RWPE1 (cell line): ENCODE measurements around the gene FEM1B.

Experiments used
- CTCF ChIA-PET: fragments of 350-600 bp; sonication (Branson Sonifier 250); formaldehyde crosslinking; extraction: SDS; loops from one replicate; lab custom pipeline; 2021; lab: Yijun Ruan, JAX
- POLR2A ChIA-PET: fragments of 400-600 bp; formaldehyde crosslinking; extraction: SDS; loops from one replicate; lab custom pipeline; 2020; ENCODE audit warnings: antibody characterized with exemption; ENCODE audit not compliant: low non-redundant PET; lab: Yijun Ruan, JAX
- DNase-seq: peaks from one replicate; pipeline ENCODE4 v3.0.0; 2012; ENCODE audit warnings: low spot score
- H3K27ac ChIP-seq: fragments of 450-650 bp; 2 replicates; pipeline ENCODE4 v1.5.1; 2017
- CTCF ChIP-seq: fragments of 450-650 bp; conservative IDR thresholded peaks from 2 replicates; pipeline ENCODE4 v1.5.1; 2017; ENCODE audit warnings: low read depth, mild to moderate bottlenecking

Gene FEM1B

GRCh38 chr15:68317281-68318007 lies 39.9 kb downstream of the FEM1B start:
- ChIA-PET CTCF (no interaction called here), POLR2A (no interaction called here)
- H3K27ac ChIP-seq, result no peak overlapping the region
- no peak for DNase-seq
- no peak for TF ChIP-seq CTCF

- CTCF ChIA-PET, result no interaction called here
- no peak for TF ChIP-seq CTCF
- H3K27ac ChIP-seq, result no peak overlapping the region
Observed at GRCh38 chr15:68318008-68318835, 40.7 kb downstream of the FEM1B start.

GRCh38 chr15:68318931-68319909 lies 41.7 kb downstream of the FEM1B start:
- DNase-seq, result no peak
- no peak for TF ChIP-seq CTCF
- POLR2A ChIA-PET, result no interaction called here
- H3K27ac ChIP-seq, result no peak overlapping the region
- CTCF ChIA-PET, result interaction anchor here (0.5 to 1.3 kb wide), 3 partner anchors 13 to 172 kb away, joined by 3 to 7 read pairs (median 3); no protein-coding TSS in a partner anchor

More at GRCh38 chr15:68318008-68318835, 40.7 kb downstream of the FEM1B start:
- DNase-seq, result no peak
- POLR2A ChIA-PET, result no interaction called here

GRCh38 chr15:68319997-68320396 lies 42.5 kb downstream of the FEM1B start:
- no peak for DNase-seq
- TF ChIP-seq CTCF, result no peak
- H3K27ac ChIP-seq, result no peak overlapping the region
- ChIA-PET CTCF (interaction anchor here (0.7 to 1.3 kb wide), 2 partner anchors 14 to 67 kb away, joined by 3 to 7 read pairs; no protein-coding TSS in a partner anchor), POLR2A (no interaction called here)

GRCh38 chr15:68321229-68321628 lies 43.7 kb downstream of the FEM1B start:
- H3K27ac ChIP-seq, result no peak overlapping the region
- no peak for DNase-seq
- ChIA-PET POLR2A (no interaction called here), CTCF (no interaction called here)
- TF ChIP-seq CTCF, result no peak
